Transverse colon (tissue), 4 donors: Measurements from ENCODE around the gene MOAP1. TPM values are rescaled to one million over a fixed set of nuclear protein-coding genes. Genes with fewer than 3 reads are reported as not detected.
A peak's percentile ranks its signal among the peaks of the same experiment; 100 is the strongest.
"Not testable (repeated sequence)": the region's sequence is repeated elsewhere in the genome, so short reads cannot be mapped to it uniquely, and the experiment has no call there.

Experiments used
- DNase-seq: peaks from one replicate; pipeline ENCODE4 v3.0.0-alpha.2; 2019
- H3K27ac ChIP-seq, 4 donors: fragments of 200-600 bp; sonication (generic); 2 replicates each; pipeline ENCODE4 v1.5.1; 2016 to 2018; ENCODE audit warnings: inconsistent platforms in 4 of 4
- H3K27me3 ChIP-seq: fragments of 200-600 bp; sonication (generic); 2 replicates; pipeline ENCODE4 v1.5.1; 2017; ENCODE audit warnings: inconsistent platforms
- H3K36me3 ChIP-seq, 4 donors: fragments of 200-600 bp; sonication (generic); 2 replicates each; pipeline ENCODE4 v1.5.1; 2017 to 2019; ENCODE audit warnings: inconsistent platforms in 4 of 4
- H3K4me1 ChIP-seq, 4 donors: fragments of 200-600 bp; sonication (generic); 2 replicates each; pipeline ENCODE4 v1.5.1; 2017 to 2020; ENCODE audit warnings: inconsistent platforms in 4 of 4
- H3K4me3 ChIP-seq, 4 donors: fragments of 200-600 bp; sonication (generic); 1 replicate in 1 of 4; 2 replicates in 3 of 4; pipeline versions ENCODE4 v1.5.1 to v1.6.1; 2017 to 2019; ENCODE audit warnings: inconsistent platforms in 4 of 4
- H3K9me3 ChIP-seq, 2 donors: fragments of 200-600 bp; sonication (generic); 2 replicates each; pipeline ENCODE4 v1.5.1; 2017 to 2019; ENCODE audit warnings: inconsistent platforms in 2 of 2
- CTCF ChIP-seq, 5 experiments: fragments of 200-600 bp in 3 of 5; fragments of 450-650 bp in 2 of 5; sonication (generic) in 3 of 5; IDR thresholded peaks; 1 replicate in 2 of 5; 2 replicates in 3 of 5; pipeline ENCODE4 v1.5.1; 2016 to 2017; ENCODE audit warnings: antibody characterized with exemption in 5 of 5, inconsistent platforms in 3 of 5, mild to moderate bottlenecking in 2 of 5, moderate library complexity in 1 of 5
- EP300 ChIP-seq: sonication (generic); formaldehyde crosslinking; IDR thresholded peaks from one replicate; pipeline ENCODE4 v1.6.1; 2017; ENCODE audit warnings: antibody characterized with exemption, low read depth
- POLR2A ChIP-seq: fragments of 450-650 bp; IDR thresholded peaks from one replicate; pipeline ENCODE4 v1.6.1; 2016; ENCODE audit warnings: antibody characterized with exemption, mild to moderate bottlenecking, moderate library complexity
- POLR2AphosphoS5 ChIP-seq, 3 donors: sonication (generic); formaldehyde crosslinking; IDR thresholded peaks; one replicate each; pipeline ENCODE4 v1.6.1; 2016; ENCODE audit warnings: antibody characterized with exemption in 3 of 3
- WGBS, 2 donors: methylation state at CpG; one replicate each; pipeline ENCODE4 v1.1.5; 2018; ENCODE audit warnings: low coverage in 1 of 2; 5-methylcytosine and 5-hydroxymethylcytosine counted together
- in situ Hi-C, 4 donors: fragments of 200-750 bp; cut with MboI; loops; one replicate each; pipeline versions ENCODE4 v1.15.0 to v1.15.1; 2017; ENCODE audit warnings: low sequenced_read_pairs in 3 of 4, low pct_ligation_motif_present in 1 of 4, low pct_unique_long_range_greater_than_20kb in 1 of 4
- intact Hi-C: fragments of 100-400 bp; cut with DNase I; formaldehyde crosslinking; loops from one replicate; pipeline ENCODE4 v1.15.1; 2023; ENCODE audit warnings: low total_unique reads
- total RNA-seq, 4 donors: library from RNA; depleted of rRNA; stranded (reverse); fragments of >200 nt; gene quantifications; one replicate each; pipeline ENCODE4 v1.1.0, GENCODE V29; 2016

The MOAP1 gene, protein sequence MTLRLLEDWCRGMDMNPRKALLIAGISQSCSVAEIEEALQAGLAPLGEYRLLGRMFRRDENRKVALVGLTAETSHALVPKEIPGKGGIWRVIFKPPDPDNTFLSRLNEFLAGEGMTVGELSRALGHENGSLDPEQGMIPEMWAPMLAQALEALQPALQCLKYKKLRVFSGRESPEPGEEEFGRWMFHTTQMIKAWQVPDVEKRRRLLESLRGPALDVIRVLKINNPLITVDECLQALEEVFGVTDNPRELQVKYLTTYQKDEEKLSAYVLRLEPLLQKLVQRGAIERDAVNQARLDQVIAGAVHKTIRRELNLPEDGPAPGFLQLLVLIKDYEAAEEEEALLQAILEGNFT
- total RNA-seq = 10 to 100 TPM in 2 of 4 donors, 1 to 10 TPM in 2; 2.2 to 28.1 (median 12.3) TPM

DNA sequence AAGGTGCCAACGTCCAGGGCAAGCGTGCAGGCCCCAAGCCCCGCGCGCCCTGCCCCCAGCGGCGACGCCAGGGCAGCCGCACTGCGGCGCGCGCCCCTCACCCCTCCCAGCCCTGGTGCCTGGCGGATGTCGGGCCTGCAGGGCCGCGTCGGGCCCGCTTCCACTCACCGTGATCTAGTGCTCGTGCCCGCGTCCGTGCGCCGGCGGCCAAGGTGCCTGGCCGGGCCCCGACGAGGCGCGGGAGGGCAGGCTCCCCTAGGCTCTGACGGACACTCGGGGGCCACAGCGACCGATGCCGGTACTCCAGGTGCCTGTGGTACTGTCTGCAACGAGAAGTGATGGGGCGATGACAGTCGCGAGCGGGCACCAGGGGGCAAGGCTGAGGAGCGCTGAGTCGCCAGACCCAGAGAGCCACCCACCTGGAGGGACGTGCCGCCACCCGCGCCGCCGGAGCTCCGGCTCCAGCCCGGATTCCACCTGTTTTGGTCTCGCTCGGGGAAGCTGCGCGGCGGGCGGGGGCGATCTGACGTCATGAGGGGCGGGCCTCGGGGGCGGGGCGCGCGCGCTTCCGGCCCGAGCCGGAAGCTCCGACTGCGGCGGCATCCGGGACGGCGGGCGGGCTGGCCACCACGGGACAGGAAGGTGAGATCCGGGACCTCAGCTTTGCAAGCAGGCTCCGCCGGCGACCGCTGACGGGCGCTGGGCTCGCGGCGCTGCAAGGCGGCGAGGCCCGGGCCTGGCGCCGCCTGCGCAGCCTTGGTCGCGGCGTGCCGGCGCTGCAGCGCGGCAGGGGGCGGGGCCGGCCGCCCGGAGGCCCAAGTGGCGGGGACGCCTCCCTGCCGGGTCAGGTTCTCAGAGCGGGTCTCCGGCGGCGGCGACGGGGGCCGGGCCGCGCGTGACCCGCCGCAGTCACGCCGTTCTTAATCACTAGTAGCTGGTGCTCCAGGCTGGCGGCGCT, at the start of gene MOAP1, which contains the start of gene LYSET:
Gene MOAP1 (minus strand): TSS at position 507 of the 958 bp plus-strand sequence. CDS start 655 bp downstream, outside the sequence.
Gene LYSET (plus strand): TSS at position 927 of the 958 bp plus-strand sequence. CDS start 89 bp downstream, outside the sequence.
- H3K36me3 ChIP-seq = no peaks in the 10 kb centered on the region
- TF ChIP-seq CTCF (IDR thresholded peaks at IDR 0.05) (peak in 4 of 5 experiments; percentile 19 to 63 (median 33)), POLR2A (peak; percentile 90), POLR2AphosphoS5 (IDR thresholded peaks at IDR 0.05) (peak; percentile 90 to 93 (median 93)), EP300 (no peak)
- peak within 1 kb of the TSS; percentile 94 to 97 (median 94) for H3K27ac ChIP-seq
- H3K9me3 ChIP-seq = no peaks in the 10 kb centered on the region
- in situ Hi-C loops (no loop called here), intact Hi-C loops (no loop called here)
- peaks cover 16 to 29% (median 17%) of the 10 kb centered on the region in 4 donors for H3K4me1 ChIP-seq
- no peaks in the 10 kb centered on the region for H3K27me3 ChIP-seq
- WGBS, 2 donors = 1% methylated on average over 58 of the region's 124 CpGs; no CpG with 5 or more reads in 1 of the 2 donors
- DNase-seq = peak; percentile 90
- H3K4me3 ChIP-seq = peak within 1 kb of the TSS; percentile 75 to 97 (median 83)

DNA sequence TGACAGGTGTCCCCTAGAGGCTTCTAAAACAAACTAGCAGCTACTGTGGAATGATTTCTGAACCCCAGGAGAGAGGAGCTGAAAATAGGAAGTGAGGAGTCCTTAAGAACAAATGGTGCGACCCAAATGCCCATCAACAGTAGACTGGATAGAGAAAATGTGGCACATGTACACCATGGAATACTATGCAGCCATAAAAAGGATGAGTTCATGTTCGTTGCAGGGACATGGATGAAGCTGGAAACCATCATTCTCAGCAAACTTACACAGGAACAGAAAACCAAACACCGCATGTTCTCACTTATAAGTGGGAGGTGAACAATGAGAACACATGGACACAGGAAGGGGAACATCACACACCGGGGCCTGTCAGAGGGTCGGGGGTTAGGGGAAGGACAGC, 48.4 kb upstream of the MOAP1 start:
- H3K4me3 ChIP-seq, intact Hi-C loops, H3K36me3 ChIP-seq, H3K27ac ChIP-seq, H3K27me3 ChIP-seq, H3K9me3 ChIP-seq, H3K4me1 ChIP-seq, DNase-seq: not testable (repeated sequence)
- in situ Hi-C loops = loop anchor here in 1 of 4 donors (25.0 kb wide), 1 partner anchor 304 kb away; no protein-coding TSS in a partner anchor
- WGBS, 2 donors = 92% methylated on average over 5 of the region's 5 CpGs; no CpG with 5 or more reads in 1 of the 2 donors

GRCh38 chr14:93232159-93232558, 47.5 kb upstream of the MOAP1 start:
- Histone ChIP-seq H3K9me3 (no peaks in the 10 kb centered on the region), H3K27ac (no peak overlapping the region), H3K36me3 (peaks cover 0 to 11% (median 5%) of the 10 kb centered on the region in 4 donors), H3K27me3 (no peaks in the 10 kb centered on the region), H3K4me1 (peaks cover 0 to 9% (median 6%) of the 10 kb centered on the region in 4 donors), H3K4me3 (no peak overlapping the region)
- in situ Hi-C loops = loop anchor here in 1 of 4 donors (25.0 kb wide), 1 partner anchor 305 kb away; no protein-coding TSS in a partner anchor
- intact Hi-C loops = no loop called here
- TF ChIP-seq POLR2AphosphoS5 (IDR thresholded peaks at IDR 0.05) = no peak
- TF ChIP-seq CTCF (IDR thresholded peaks at IDR 0.05) = no peak
- TF ChIP-seq EP300 = no peak
- TF ChIP-seq POLR2A = no peak
- 69% methylated on average over 17 of the region's 17 CpGs; no CpG with 5 or more reads in 1 of the 2 donors for WGBS, 2 donors
- no peak for DNase-seq

DNA sequence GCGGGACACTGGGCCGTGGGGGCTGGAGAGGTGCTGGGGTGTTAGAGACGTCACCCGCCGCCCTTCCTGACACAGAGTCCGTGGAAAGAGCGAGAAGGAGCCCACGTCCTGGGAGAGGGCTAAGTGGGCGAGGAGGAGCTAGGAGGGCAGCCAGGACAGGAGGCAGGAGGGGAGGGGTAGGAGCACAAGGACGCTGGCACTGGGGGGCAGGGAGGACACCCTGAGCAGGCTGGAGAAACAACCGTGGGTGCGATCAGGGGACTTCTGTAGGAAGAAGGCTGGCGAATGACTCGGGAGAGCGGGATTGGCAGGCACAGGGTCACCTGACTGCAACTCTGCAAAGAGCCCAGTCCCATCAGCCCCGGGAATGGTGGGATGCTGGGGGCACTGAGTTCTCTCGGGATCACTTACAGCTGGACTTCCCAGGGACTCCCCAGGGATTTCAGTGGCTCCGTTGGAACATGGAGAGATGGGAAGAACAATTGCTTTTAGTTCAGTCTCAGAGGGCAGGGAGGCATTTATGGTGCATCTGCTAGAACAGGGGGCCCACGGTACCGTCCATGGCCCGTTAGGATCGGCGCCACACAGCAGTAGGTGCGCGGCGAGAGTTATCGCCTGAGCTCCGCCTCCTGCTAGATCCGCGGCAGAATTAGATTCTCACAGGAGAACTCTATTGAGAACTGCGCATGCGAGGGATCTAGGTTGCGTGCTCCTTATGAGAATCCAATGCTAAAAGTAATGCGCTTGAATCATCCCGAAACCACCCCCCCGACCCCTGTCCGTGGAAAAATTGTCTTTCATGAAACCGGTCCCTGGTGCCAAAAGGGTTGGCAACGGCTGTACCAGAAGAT, 46.7 kb upstream of the MOAP1 start:
- peaks cover 0 to 9% (median 6%) of the 10 kb centered on the region in 4 donors for H3K4me1 ChIP-seq
- no peak for DNase-seq
- intact Hi-C loops = no loop called here
- H3K36me3 ChIP-seq = peaks cover 0 to 15% (median 7%) of the 10 kb centered on the region in 4 donors
- peak overlapping the region; percentile 5 to 47 (median 26) for H3K4me3 ChIP-seq
- TF ChIP-seq CTCF (IDR thresholded peaks at IDR 0.05) = no peak
- TF ChIP-seq POLR2AphosphoS5 (IDR thresholded peaks at IDR 0.05) = no peak
- TF ChIP-seq POLR2A = no peak
- no peak for TF ChIP-seq EP300
- WGBS, 2 donors = 40 to 44% methylated on average over 15 to 39 of the region's 39 CpGs
- H3K27me3 ChIP-seq = no peaks in the 10 kb centered on the region
- no peak overlapping the region for H3K27ac ChIP-seq
- in situ Hi-C loops = loop anchor here in 1 of 4 donors (25.0 kb wide), 1 partner anchor 306 kb away; no protein-coding TSS in a partner anchor
- H3K9me3 ChIP-seq = no peaks in the 10 kb centered on the region
